Colonic mucosa (tissue), 4 donors: ENCODE results near the gene YTHDF1. TPM values are rescaled to one million over a fixed set of nuclear protein-coding genes. Genes with fewer than 3 reads are reported as not detected.

Source experiments
- DNase-seq: peaks from one replicate; pipeline ENCODE4 v3.0.0-alpha.2; 2020
- H3K27ac ChIP-seq: fragments of 200-600 bp; one replicate; pipeline ENCODE4 v1.8.0; 2021
- H3K27me3 ChIP-seq: fragments of 200-600 bp; one replicate; pipeline ENCODE4 v1.8.0; 2021
- H3K36me3 ChIP-seq: fragments of 200-600 bp; one replicate; pipeline ENCODE4 v1.8.0; 2021
- H3K4me1 ChIP-seq: fragments of 200-600 bp; one replicate; pipeline ENCODE4 v1.8.0; 2021; ENCODE audit warnings: mild to moderate bottlenecking
- H3K4me3 ChIP-seq: fragments of 200-600 bp; one replicate; pipeline ENCODE4 v1.8.0; 2021
- H3K9ac ChIP-seq, 2 donors: one replicate each; pipeline ENCODE4 v1.7.0; 2013; ENCODE audit warnings: control low read depth in 2 of 2, low read depth in 2 of 2, low read length in 2 of 2
- H3K9me3 ChIP-seq: fragments of 200-600 bp; one replicate; pipeline ENCODE4 v1.8.0; 2021
- CTCF ChIP-seq: fragments of 200-600 bp; IDR thresholded peaks from one replicate; pipeline ENCODE4 v1.8.0; 2022; ENCODE audit warnings: antibody characterized with exemption, mild to moderate bottlenecking
- intact Hi-C: fragments of 100-400 bp; cut with DNase I; formaldehyde crosslinking; loops from one replicate; pipeline ENCODE4 v1.14.1; 2022
- total RNA-seq, 2 donors: library from RNA; stranded (reverse); fragmentation: NEBNext Ultra II Directional in 1 of 2; extraction: Animal tissue kit (Norgen Biotek cat#: 25700) in 1 of 2; gene quantifications; one replicate each; pipeline ENCODE4 v1.2.1, GENCODE V29; 2021
- donor health status: healthy.
- donor health status: DM: no; HTN: no; CAD: no.
- donor health status: DM: no; HTN: no; CAD: no.

YTHDF1 gene
- total RNA-seq, 2 donors from 2014 or later, result 35.4 to 38.7 TPM

GRCh38 chr20:63246490-63247288, 30.8 kb upstream of the YTHDF1 start:
- Histone ChIP-seq H3K9ac (no peak overlapping the region), H3K9me3 (no peaks in the 10 kb centered on the region), H3K27ac (no peak overlapping the region), H3K4me1 (no peaks in the 10 kb centered on the region), H3K4me3 (no peak overlapping the region), H3K36me3 (no peaks in the 10 kb centered on the region), H3K27me3 (peaks cover 8% of the 10 kb centered on the region)
- no peak for DNase-seq
- intact Hi-C loops, result no loop called here
- TF ChIP-seq CTCF, result no peak

GRCh38 chr20:63244468-63244867, 28.5 kb upstream of the YTHDF1 start:
- peaks cover 7% of the 10 kb centered on the region for H3K27me3 ChIP-seq
- H3K36me3 ChIP-seq, result no peaks in the 10 kb centered on the region
- H3K9ac ChIP-seq, result no peak overlapping the region
- no peak for DNase-seq
- H3K9me3 ChIP-seq, result no peaks in the 10 kb centered on the region
- no peak for TF ChIP-seq CTCF
- intact Hi-C loops, result no loop called here
- no peak overlapping the region for H3K27ac ChIP-seq
- no peak overlapping the region for H3K4me3 ChIP-seq
- no peaks in the 10 kb centered on the region for H3K4me1 ChIP-seq

GRCh38 chr20:63243604-63244247, 27.8 kb upstream of the YTHDF1 start:
- no peaks in the 10 kb centered on the region for H3K4me1 ChIP-seq
- no peaks in the 10 kb centered on the region for H3K36me3 ChIP-seq
- intact Hi-C loops, result no loop called here
- peaks cover 7% of the 10 kb centered on the region for H3K27me3 ChIP-seq
- H3K9me3 ChIP-seq, result no peaks in the 10 kb centered on the region
- DNase-seq, result no peak
- no peak for TF ChIP-seq CTCF
- H3K9ac ChIP-seq, result no peak overlapping the region
- H3K4me3 ChIP-seq, result no peak overlapping the region
- H3K27ac ChIP-seq, result no peak overlapping the region

GRCh38 chr20:63242736-63243135, 26.8 kb upstream of the YTHDF1 start:
- Histone ChIP-seq H3K9ac (no peak overlapping the region), H3K4me1 (no peaks in the 10 kb centered on the region), H3K36me3 (no peaks in the 10 kb centered on the region), H3K27ac (no peak overlapping the region), H3K27me3 (peaks cover 7% of the 10 kb centered on the region), H3K9me3 (no peaks in the 10 kb centered on the region), H3K4me3 (no peak overlapping the region)
- no peak for DNase-seq
- intact Hi-C loops, result no loop called here
- no peak for TF ChIP-seq CTCF

GRCh38 chr20:63241272-63241671, 25.3 kb upstream of the YTHDF1 start:
- intact Hi-C loops, result no loop called here
- H3K9me3 ChIP-seq, result no peaks in the 10 kb centered on the region
- H3K9ac ChIP-seq, result no peak overlapping the region
- no peaks in the 10 kb centered on the region for H3K4me1 ChIP-seq
- peaks cover under 1% of the 10 kb centered on the region for H3K27me3 ChIP-seq
- H3K36me3 ChIP-seq, result no peaks in the 10 kb centered on the region
- no peak overlapping the region for H3K4me3 ChIP-seq
- no peak for TF ChIP-seq CTCF
- DNase-seq, result no peak
- no peak overlapping the region for H3K27ac ChIP-seq
